ENCODE measurements around the gene SLC39A8.
"Not testable (repeated sequence)": the region's sequence is repeated elsewhere in the genome, so short reads cannot be mapped to it uniquely, and the experiment has no call there.

The SLC39A8 gene

GRCh38 chr4:102344954-102345794, at the start of gene SLC39A8:
Gene SLC39A8, minus strand, starts transcription at chr4:102345482. Its CDS starts 820 bp downstream, at chr4:102344662.
- DNase-seq, result peak; percentile 75 to 94 (median 86)

GRCh38 chr4:102392033-102392744, 46.9 kb upstream of the SLC39A8 start:
- DNase-seq, result no peak

DNA sequence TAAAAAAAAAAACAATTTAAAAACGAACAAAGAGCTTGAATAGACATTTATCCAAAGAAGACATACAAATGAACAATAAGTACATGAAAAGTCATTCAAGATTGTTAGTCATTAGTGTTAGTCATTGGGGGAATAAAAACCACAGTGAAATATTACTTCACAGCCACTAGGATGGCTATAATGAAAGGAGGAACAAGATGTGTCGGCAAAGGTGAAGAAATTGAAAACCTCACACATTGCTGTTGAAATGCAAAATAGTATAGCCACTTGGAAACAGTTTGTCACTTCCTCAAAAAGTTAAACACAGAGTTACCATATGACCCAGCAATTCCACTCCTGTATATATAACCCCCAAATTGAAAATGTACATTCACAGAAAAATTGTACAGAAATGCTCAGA, 45.2 kb upstream of the SLC39A8 start:
- no peak for DNase-seq

GRCh38 chr4:102388611-102389010, 43.3 kb upstream of the SLC39A8 start:
- DNase-seq, result no peak

DNA sequence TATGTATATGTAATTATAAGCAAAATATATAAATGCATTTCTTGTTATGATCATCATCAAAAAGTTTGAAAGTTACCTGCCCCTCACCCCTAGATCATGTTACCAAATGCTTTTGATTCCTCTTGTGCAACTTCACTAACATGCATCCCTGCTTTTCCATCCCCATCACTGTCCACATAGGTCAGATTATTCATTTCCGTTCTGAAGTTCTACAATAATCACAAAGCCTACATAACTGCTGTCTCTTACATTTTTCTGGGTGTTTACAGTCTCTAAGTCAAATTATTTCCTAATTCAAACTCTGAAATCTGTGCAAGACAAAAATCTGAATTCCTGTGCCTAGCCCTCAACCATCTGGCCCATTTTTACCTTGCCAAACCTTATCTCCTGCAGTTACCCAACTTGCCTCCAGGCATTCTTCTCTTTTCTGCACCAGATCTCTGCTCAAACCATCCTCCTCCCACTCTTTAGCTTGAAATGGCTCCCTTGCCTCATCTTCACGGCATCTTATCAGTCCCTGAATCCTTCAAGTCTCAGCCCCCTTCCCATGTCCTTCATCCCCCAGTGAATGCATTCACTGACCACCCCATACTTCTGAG, 42.4 kb upstream of the SLC39A8 start:
- no peak for DNase-seq

- DNase-seq, result no peak
Observed at GRCh38 chr4:102386966-102387365, 41.7 kb upstream of the SLC39A8 start.

DNA sequence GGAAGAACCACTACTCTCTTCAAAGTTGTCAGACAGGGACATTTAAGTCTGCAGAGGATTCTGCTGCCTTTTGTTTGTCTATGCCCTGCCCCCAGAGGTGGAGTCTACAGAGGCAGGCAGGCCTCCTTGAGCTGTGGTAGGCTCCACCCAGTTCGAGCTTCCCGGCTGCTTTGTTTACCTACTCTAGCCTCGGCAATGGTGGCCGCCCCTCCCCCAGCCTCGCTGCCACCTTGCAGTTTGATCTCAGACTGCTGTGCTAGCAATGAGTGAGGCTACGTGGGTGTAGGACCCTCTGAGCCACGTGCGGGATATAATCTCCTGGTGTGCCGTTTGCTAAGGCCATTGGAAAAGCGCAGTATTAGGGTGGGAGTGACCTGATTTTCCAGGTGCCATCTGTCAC, 35.0 kb upstream of the SLC39A8 start:
- DNase-seq, result not testable (repeated sequence)

DNA sequence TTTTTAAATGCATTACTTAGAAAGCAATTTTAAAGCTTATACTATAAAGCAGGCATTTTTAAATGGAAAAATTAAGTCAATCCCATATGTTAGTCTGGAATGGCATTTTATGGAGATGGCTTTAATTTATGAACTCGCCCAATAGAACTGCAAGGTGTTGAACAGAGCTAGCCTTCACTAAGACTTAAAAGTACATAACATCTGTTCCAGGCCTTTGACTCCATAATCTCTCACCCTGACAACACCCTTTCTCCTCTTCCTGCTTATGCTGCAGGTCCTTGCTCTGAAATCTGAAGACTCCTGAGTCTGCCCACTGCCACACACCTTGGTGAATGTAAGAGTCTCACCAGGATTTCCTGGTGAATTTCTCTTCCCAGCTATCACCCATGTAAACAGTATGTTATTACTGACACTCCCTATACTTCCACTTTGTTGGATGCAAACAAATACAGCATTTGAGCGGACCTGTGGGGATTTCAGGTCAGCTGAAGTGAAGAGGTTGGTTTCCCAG, 17.7 kb upstream of the SLC39A8 start:
- no peak for DNase-seq

DNA sequence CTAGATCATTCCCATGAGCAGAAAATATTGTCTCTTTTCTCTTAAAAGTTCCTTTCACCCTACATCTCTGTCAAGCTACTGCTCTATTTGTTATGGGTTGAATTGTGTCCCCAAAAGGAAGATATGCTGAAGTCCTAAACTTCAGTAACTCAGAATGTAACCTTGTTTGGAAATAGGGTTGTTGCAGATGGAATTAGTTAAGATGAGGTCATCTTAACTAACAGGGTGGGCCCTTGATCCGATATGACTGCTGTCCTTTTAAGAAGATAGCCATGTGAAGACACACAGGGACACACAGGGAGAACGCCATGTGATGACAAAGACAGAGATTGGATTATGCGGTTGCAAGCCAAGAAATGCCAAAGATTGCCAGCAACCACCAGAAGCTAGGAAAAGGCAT, 12.8 kb upstream of the SLC39A8 start:
- no peak for DNase-seq

DNA sequence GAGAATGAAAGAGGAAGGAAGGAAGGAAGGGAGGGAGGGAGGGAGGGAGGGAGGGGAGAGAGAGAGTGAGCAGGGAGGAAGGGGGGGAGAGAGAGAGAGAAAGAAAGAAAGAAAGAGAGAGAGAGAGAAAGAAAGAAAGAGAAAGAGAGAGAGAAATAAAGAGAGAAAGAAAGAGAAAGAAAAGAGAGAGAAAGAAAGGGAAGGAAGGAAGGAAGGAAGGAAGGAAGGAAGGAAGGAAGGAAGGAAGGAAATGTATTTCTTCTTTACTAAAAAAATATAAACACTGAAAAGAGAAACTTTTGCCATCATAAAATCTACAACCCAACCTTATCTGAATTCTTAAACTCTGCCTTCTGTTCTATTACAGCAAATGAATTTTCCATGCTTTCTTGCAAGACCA, 12.4 kb upstream of the SLC39A8 start:
- DNase-seq, result not testable (repeated sequence)

DNA sequence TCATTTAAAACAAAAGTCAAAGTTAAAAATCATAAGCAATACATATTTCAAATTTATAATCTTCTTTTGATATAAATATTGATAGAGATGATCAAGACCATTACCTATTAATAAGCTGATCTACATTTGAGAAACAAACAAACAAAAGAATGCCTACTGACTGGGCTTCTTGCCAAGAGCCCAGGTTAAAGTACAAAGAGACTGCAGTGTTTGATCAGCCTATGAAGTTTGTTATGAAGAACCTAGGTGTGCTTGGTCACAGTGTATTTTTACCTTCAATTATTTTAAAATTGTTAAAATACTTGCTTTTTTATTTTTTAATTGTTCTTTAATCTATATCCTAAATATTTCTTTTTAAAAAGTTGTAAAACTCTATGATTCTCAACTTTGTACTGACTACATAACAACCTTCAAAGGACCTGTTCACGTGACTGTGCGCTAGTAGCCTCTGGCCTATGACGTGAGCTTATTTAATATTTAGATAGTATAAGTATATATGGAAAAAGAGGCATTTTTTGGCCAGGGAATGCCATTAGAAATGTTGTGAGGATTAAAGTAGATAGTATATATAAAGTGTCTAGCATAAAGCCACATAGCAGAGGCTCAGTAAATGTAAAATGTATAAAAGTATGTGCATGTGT, 11.4 kb upstream of the SLC39A8 start:
- no peak for DNase-seq

- DNase-seq, result no peak
Observed at GRCh38 chr4:102355748-102356147, 10.5 kb upstream of the SLC39A8 start.

DNA sequence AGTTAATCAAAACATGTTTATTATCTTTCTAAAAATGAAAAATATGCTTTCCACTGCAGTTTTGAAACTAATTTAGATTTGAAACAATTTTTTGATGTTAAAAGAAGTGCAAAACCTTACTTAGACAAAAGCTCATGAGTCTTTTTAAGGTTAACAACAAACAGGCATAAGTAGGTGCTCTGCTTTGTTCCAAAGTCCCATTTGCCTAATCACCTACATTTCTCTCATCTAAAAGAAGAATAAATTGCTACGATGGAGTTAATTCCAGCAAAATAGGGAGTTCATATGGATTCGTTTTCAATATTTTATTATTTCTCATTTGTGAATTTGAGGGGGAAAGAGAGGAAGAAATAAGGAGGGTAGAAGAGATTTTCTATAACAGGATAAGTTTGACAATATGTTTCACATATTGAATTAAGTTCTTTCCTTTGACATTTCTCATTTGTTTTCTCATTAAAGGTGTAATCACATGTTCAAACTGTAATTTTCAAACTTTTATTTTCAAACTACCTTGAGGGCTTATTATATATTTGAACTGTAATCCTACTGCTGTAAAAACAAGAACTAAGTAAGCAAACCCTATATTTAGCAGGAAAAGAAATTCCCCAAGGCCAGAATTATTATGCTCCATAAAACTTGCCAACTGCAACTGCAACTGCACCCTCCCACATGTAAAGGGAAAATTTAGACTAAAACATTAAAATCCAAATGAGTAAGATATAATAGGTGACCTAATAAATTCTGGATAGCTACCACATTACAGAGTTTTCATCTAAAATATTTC, 9.6 kb upstream of the SLC39A8 start:
- no peak for DNase-seq

- DNase-seq, result no peak
Observed at GRCh38 chr4:102352781-102353180, 7.5 kb upstream of the SLC39A8 start.

- DNase-seq, result no peak
Observed at GRCh38 chr4:102350634-102351033, 5.4 kb upstream of the SLC39A8 start.

GRCh38 chr4:102348701-102349100, 3.4 kb upstream of the SLC39A8 start:
- DNase-seq, result no peak

GRCh38 chr4:102345795-102346100, 466 bp upstream of the SLC39A8 start:
- DNase-seq, result peak in 1 of 6 experiments; percentile 27

GRCh38 chr4:102344520-102344953, 745 bp downstream of the SLC39A8 start:
- peak in 5 of 6 experiments; percentile 69 to 90 (median 76) for DNase-seq

DNA sequence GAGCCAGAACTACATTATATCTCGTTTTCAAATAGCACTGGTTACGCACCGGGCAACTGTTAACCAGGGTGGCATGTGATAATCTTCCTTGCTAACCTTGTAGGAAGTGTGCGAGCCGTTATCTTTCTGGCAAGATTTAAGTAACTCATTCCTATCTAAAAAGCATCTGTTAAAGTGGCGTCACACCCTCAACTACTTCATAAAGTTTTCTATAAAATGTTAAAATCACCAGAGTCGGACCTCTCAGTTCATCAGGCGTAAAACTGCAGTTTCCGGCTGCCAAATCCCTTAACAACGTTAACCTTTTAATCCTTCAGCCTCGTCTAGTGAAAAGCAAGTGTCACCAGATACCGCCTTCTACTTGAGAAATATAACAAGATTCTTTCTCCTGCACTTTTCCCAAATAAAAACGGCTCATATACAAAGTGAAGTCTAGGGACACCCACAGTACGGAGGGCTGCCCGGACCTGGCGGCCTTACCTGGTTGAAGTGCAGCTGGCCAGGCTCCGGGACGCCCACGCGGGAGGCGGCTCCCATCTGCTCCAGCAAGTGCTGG, 1.2 kb downstream of the SLC39A8 start:
- no peak for DNase-seq

DNA sequence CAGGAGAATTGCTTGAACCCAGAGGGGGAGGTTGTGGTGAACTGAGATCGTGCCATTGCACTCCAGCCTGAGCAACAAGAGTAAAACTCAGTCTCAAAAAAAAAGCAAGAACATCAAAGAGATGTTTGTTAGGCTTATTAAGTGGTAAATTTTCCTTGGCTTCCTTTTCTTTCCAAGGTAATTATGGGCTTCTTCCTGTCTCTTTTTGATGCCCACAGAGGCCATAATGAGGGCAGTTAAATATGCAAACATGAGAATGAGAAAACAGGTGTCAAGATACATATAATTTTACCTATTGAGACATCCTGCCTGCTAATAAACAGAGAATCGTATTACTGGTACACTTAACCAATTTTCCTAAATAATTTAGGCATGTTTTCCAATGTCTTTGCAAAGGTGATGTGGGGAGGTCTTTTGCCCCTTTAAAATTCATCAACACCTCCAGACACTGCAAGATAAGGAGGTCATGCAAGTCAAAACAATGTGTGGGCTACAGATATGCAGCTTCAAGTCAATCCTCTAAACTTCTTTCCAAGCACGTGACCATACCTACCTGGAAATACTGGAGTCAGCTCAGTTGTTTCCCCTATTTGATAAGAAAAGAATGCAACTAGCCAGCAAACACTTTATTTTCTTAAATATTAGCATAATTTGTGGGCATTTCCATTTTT, 2.7 kb downstream of the SLC39A8 start:
- DNase-seq, result no peak

DNA sequence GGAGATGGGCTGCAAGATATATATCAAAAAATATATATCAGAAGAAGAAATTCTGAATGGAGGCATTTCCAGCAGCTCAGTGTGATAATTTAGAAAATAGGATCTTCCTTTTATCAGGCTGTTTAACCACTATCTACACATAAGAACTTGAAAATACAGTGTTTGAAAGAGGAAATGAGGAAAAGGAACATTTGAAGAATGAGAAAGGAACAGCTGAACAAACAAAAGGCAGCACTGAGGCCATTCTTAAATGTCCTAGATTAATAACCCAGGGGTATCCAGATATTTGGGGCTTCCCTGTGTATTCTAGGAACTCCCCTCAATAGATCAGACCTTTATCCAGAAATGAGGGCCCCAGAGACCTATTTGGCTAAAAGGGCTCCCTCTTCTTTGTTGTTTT, 4.1 kb downstream of the SLC39A8 start:
- no peak for DNase-seq
